HG03521 (cell line): Measurements from ENCODE around the gene SPP1.
"Not testable (repeated sequence)": the region's sequence is repeated elsewhere in the genome, so short reads cannot be mapped to it uniquely, and the experiment has no call there.

ENCODE experiments used
- ATAC-seq: cut with Tn5 transposase; IDR thresholded peaks from one replicate; pipeline ENCODE4 v1.9.1; 2021; ENCODE audit warnings: mild to moderate bottlenecking, moderate library complexity; ENCODE audit not compliant: unreplicated experiment

SPP1 gene

GRCh38 chr4:88017516-88018297, 42.2 kb downstream of the SPP1 start:
- no peak for ATAC-seq

DNA sequence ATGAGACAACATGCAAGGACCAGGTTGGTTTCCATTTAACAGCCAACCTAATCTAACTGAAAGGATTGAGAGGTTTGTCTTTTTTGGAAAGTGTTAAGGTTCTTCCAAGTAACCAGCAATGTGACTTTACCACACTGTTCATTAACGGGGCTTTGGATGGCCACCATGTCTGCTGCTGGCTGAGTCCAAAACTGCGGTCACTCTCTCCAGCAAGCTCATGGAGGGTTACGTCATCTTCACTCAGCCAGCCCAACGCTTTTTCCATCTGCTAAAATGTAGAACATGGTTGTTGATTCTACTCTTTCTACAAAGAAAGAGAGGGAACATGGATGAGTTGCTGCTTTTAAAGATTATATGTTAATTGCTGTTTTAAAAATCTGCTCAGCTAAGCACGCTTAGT, 43.0 kb downstream of the SPP1 start:
- no peak for ATAC-seq

GRCh38 chr4:88021824-88022223, 46.3 kb downstream of the SPP1 start:
- ATAC-seq, result no peak

DNA sequence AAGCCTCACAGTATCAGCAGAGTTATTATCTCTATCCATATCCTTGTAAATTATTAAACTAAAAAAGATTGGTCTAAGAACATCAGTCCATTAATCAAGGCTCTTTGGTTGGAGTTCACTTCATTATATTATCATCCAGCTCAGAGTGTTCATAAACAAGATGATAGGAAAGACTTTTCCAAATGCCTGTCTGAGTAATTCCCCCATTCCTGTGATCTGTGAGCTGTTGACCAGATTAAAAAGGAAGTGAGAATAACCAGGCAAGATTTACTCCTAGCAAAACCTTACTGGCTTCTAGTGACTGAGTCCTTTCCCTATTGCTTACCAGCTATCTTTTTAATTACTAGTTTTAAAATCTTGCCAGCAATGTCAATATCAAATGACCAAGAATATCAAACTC, 46.8 kb downstream of the SPP1 start:
- no peak for ATAC-seq

- not testable (repeated sequence) for ATAC-seq
Measured at GRCh38 chr4:88025868-88026661, 50.6 kb downstream of the SPP1 start.

GRCh38 chr4:88027611-88028608, 52.4 kb downstream of the SPP1 start:
- no peak for ATAC-seq

DNA sequence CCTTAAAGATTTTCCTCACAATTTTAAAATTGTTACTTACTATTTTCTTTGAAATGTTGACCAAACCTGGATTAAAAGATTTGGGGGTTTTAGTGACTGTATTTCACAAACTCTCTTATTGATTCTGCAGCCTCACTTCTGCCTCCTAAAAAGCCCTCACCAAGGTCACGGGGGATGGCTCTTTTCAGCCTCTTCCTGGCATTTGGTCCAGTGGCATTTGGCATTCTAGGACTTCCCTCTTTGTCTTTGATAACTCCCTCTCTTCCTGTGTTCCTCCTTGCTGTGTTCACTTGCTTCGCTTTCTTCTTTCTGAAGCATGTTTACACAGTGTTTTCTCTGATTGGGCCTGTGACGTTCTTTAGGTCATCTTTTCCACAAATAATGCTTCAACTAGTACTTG, 53.4 kb downstream of the SPP1 start:
- ATAC-seq, result no peak

DNA sequence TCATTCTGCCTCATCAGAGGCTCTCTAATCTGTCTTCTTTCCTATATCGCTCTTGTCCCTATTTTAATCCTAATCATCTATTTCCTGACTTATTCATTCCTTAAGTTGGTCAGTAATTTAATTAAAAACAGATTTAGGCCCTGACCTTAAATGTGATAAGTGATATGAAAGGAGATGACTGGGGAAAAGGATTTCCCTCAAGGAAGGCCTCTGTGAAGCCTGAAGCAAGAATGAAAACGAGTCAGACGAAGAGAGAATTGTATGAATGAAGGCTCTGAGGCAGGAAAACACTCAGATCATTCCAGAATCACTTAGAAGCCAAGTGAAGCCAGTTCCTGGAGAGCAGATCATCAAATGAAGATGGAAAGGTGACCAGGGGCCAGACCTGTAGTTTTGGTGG, 54.0 kb downstream of the SPP1 start:
- no peak for ATAC-seq

DNA sequence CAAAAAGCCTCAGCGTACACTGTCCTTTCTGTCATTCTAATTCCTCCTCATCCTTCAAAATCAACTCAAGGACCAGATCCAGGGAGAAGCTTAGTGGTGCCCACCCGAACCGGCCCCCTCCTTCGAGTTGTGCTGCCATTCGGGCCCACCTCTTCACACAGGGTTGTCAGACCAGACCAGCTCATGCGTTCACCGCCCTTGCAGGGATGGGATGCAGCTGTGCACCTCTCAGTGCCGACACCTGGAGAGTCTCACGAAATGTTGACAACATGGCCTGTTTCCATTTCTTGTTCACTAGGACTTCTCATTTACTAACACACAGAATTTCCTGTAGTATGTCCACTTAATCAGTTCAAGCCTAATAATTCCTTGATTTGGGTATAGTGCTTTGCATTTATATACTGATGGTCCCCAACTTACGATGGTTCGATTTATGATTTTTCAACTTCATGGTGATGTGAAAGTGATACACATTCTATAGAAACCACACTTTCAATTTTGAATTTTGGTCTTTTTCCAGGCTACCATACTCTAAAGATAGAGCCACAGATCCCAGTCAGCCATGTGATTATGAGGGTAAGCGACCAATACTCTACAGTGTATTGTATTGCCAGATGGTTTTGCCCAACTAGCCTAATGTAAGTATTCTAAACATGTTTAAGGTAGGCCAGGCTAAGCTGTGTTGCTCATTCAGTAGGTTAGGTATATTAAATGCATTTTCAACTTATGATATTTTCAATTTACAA, 55.2 kb downstream of the SPP1 start:
- no peak for ATAC-seq
